H1 (cell line): Measurements from ENCODE around the gene CNOT3. TPM values are rescaled to one million over a fixed set of nuclear protein-coding genes. Genes with fewer than 3 reads are reported as not detected.

Experiments used
- CTCF ChIA-PET: fragments of 300-600 bp; sonication (Branson Sonifier 250); formaldehyde crosslinking; loops from one replicate; lab custom pipeline; 2021; ENCODE audit not compliant: partially characterized antibody; lab: Charles Lee
- POLR2A ChIA-PET: fragments of 300-600 bp; sonication (Branson Sonifier 250); formaldehyde crosslinking; loops from one replicate; lab custom pipeline; 2021; ENCODE audit warnings: inconsistent platforms; ENCODE audit not compliant: partially characterized antibody; lab: Charles Lee
- DNase-seq, 2 experiments: peaks; one replicate each; pipeline versions ENCODE4 v3.0.0 to v3.0.0-alpha.2; 2010 to 2022; ENCODE audit warnings: low spot score in 2 of 2, low read depth in 1 of 2, mixed read lengths in 1 of 2
- FAIRE-seq: peaks from 2 replicates; lab custom pipeline; 2011; peaks lifted over from hg19 to GRCh38; lab: Jason Lieb, UNC
- H2AFZ ChIP-seq: 2 replicates; pipeline ENCODE4 v1.8.1; 2012; ENCODE audit warnings: low read length, inconsistent platforms
- H2AK5ac ChIP-seq: 2 replicates; pipeline ENCODE4 v1.6.1; 2013; ENCODE audit warnings: low read depth, low read length
- H2BK120ac ChIP-seq: replicated peaks from 2 replicates; pipeline ENCODE3; 2013; ENCODE audit warnings: low read depth, low read length, inconsistent platforms
- H2BK12ac ChIP-seq: 2 replicates; pipeline ENCODE4 v1.6.1; 2013; ENCODE audit warnings: low read depth, low read length
- H2BK15ac ChIP-seq: 2 replicates; pipeline ENCODE4 v1.6.1; 2013; ENCODE audit warnings: low read length
- H2BK20ac ChIP-seq: 2 replicates; pipeline ENCODE4 v1.6.1; 2013; ENCODE audit warnings: low read length
- H2BK5ac ChIP-seq: 2 replicates; pipeline ENCODE4 v1.6.1; 2013; ENCODE audit warnings: low read depth, low read length
- H3K14ac ChIP-seq: 2 replicates; pipeline ENCODE4 v1.6.1; 2013; ENCODE audit warnings: inconsistent platforms; ENCODE audit not compliant: insufficient read length
- H3K18ac ChIP-seq: 2 replicates; pipeline ENCODE4 v1.6.1; 2013; ENCODE audit warnings: low read length; ENCODE audit errors: extremely low read depth
- H3K23ac ChIP-seq: 2 replicates; pipeline ENCODE4 v1.6.1; 2013; ENCODE audit warnings: inconsistent platforms; ENCODE audit not compliant: insufficient read length
- H3K23me2 ChIP-seq: 2 replicates; pipeline ENCODE4 v1.6.1; 2013; ENCODE audit warnings: low read depth, low read length
- H3K27ac ChIP-seq: 2 replicates; pipeline ENCODE4 v1.6.1; 2011; ENCODE audit warnings: low read depth, low read length, inconsistent platforms
- H3K27me3 ChIP-seq, 4 experiments: replicated peaks in 1 of 4; 1 replicate in 1 of 4; 2 replicates in 3 of 4; pipeline versions ENCODE4 v1.6.1 to v1.8.1; 2011 to 2013; ENCODE audit warnings: low read length in 3 of 4, mild to moderate bottlenecking in 3 of 4, inconsistent platforms in 2 of 4, mixed read lengths in 2 of 4, moderate library complexity in 1 of 4; ENCODE audit not compliant: control insufficient read depth in 3 of 4, insufficient read depth in 3 of 4; ENCODE audit errors: extremely low read depth in 1 of 4
- H3K36me3 ChIP-seq, 4 experiments: 2 replicates each; pipeline versions ENCODE4 v1.6.1 to v1.8.1; 2011 to 2013; ENCODE audit warnings: mild to moderate bottlenecking in 4 of 4, low read length in 3 of 4, moderate library complexity in 2 of 4, control low read depth in 1 of 4, inconsistent platforms in 1 of 4; ENCODE audit not compliant: insufficient read depth in 4 of 4, control insufficient read depth in 2 of 4
- H3K4ac ChIP-seq: replicated peaks from 2 replicates; pipeline ENCODE3; 2013; ENCODE audit warnings: low read length, low read depth, mixed read lengths, inconsistent platforms; ENCODE audit not compliant: insufficient read length
- H3K4me1 ChIP-seq, 4 experiments: replicated peaks in 1 of 4; 1 replicate in 1 of 4; 2 replicates in 3 of 4; pipeline versions ENCODE4 v1.6.1 to v1.8.1; 2011 to 2013; ENCODE audit warnings: low read length in 3 of 4, inconsistent platforms in 2 of 4, mixed read lengths in 1 of 4; ENCODE audit not compliant: insufficient read depth in 4 of 4, control insufficient read depth in 3 of 4
- H3K4me2 ChIP-seq, 2 experiments: 2 replicates each; pipeline versions ENCODE4 v1.6.1 to v1.8.1; 2011 to 2013; ENCODE audit warnings: low read depth in 2 of 2, low read length in 2 of 2, control low read depth in 1 of 2, inconsistent platforms in 1 of 2, mild to moderate bottlenecking in 1 of 2; ENCODE audit not compliant: insufficient read depth in 1 of 2
- H3K4me3 ChIP-seq, 4 experiments: fragments of 200-600, 300-600 bp in 1 of 4; sonication (generic), shearing (Covaris generic), sonication (Bioruptor Twin) in 1 of 4; 2 replicates each; pipeline versions ENCODE4 v1.5.1 to v1.8.1; 2011 to 2016; ENCODE audit warnings: low read length in 4 of 4, low read depth in 3 of 4, control low read depth in 2 of 4, inconsistent platforms in 2 of 4, mild to moderate bottlenecking in 2 of 4, mixed read lengths in 1 of 4, moderate library complexity in 1 of 4; ENCODE audit not compliant: insufficient read depth in 2 of 4; ENCODE audit errors: extremely low read depth in 1 of 4
- H3K56ac ChIP-seq: replicated peaks from 2 replicates; pipeline ENCODE3; 2013; ENCODE audit warnings: low read depth, mild to moderate bottlenecking, mixed read lengths, low read length, inconsistent platforms; ENCODE audit not compliant: insufficient read length
- H3K79me1 ChIP-seq: 2 replicates; pipeline ENCODE4 v1.6.1; 2013; ENCODE audit warnings: low read depth, low read length, control low read depth
- H3K79me2 ChIP-seq, 2 experiments: 2 replicates each; pipeline versions ENCODE4 v1.6.1 to v1.8.1; 2012 to 2013; ENCODE audit warnings: low read length in 2 of 2, mild to moderate bottlenecking in 2 of 2, inconsistent platforms in 1 of 2; ENCODE audit not compliant: insufficient read depth in 2 of 2, control insufficient read depth in 1 of 2
- H3K9ac ChIP-seq, 4 experiments: replicated peaks in 1 of 4; 1 replicate in 1 of 4; 2 replicates in 3 of 4; pipeline versions ENCODE4 v1.6.1 to v1.8.1; 2011 to 2013; ENCODE audit warnings: low read depth in 3 of 4, low read length in 3 of 4, control low read depth in 2 of 4, mild to moderate bottlenecking in 2 of 4, moderate library complexity in 2 of 4, inconsistent platforms in 1 of 4; ENCODE audit errors: extremely low read depth in 1 of 4
- H3K9me3 ChIP-seq, 2 experiments: 2 replicates each; pipeline versions ENCODE4 v1.6.1 to v1.8.1; 2012 to 2013; ENCODE audit warnings: mild to moderate bottlenecking in 2 of 2, moderate library complexity in 2 of 2, control low read depth in 1 of 2, inconsistent platforms in 1 of 2, low read depth in 1 of 2, low read length in 1 of 2, mixed read lengths in 1 of 2; ENCODE audit not compliant: insufficient read depth in 2 of 2
- H4K20me1 ChIP-seq, 2 experiments: replicated peaks in 1 of 2; 2 replicates each; pipeline versions ENCODE3 to v1.8.1; 2011 to 2013; ENCODE audit warnings: inconsistent platforms in 2 of 2, low read length in 2 of 2, mild to moderate bottlenecking in 1 of 2; ENCODE audit not compliant: insufficient read depth in 2 of 2, control insufficient read depth in 1 of 2
- H4K5ac ChIP-seq: 2 replicates; pipeline ENCODE4 v1.6.1; 2013; ENCODE audit warnings: low read length, low read depth, mixed read lengths, inconsistent platforms; ENCODE audit not compliant: insufficient read length
- H4K8ac ChIP-seq: 2 replicates; pipeline ENCODE4 v1.8.0; 2013; ENCODE audit warnings: mild to moderate bottlenecking, moderate library complexity, low read length, inconsistent platforms; ENCODE audit not compliant: insufficient read depth; ENCODE audit errors: extremely low read depth
- H4K91ac ChIP-seq: replicated peaks from 2 replicates; pipeline ENCODE3; 2013; ENCODE audit warnings: low read length, mixed read lengths, inconsistent platforms; ENCODE audit not compliant: insufficient read length
- POLR2A ChIP-seq, 2 experiments: IDR thresholded peaks; 1 replicate in 1 of 2; 2 replicates in 1 of 2; pipeline ENCODE4 v1.6.1; 2011; ENCODE audit warnings: low read depth in 2 of 2, low read length in 2 of 2, mild to moderate bottlenecking in 2 of 2; ENCODE audit errors: control extremely low read depth in 1 of 2
- POLR2AphosphoS5 ChIP-seq: IDR thresholded peaks from 2 replicates; pipeline ENCODE4 v1.6.1; 2011; ENCODE audit warnings: low read depth, low read length
- TAF7 ChIP-seq: optimal IDR thresholded peaks from 2 replicates; pipeline ENCODE3; 2011; ENCODE audit warnings: low read depth, mild to moderate bottlenecking, inconsistent platforms, low read length, moderate library complexity, borderline replicate concordance
- WGBS, 2 experiments: shearing (Covaris generic) in 1 of 2; methylation state at CpG; one replicate each; pipeline versions ENCODE4 v1.1.6 to v1.1.7; 2013 to 2015; ENCODE audit warnings: low lambda C conversion rate in 2 of 2, mixed read lengths in 2 of 2, inconsistent platforms in 1 of 2, low coverage in 1 of 2, missing lambda C conversion rate in 1 of 2; ENCODE audit not compliant: insufficient replicate concordance in 2 of 2, insufficient coverage in 1 of 2, insufficient read length in 1 of 2; ENCODE audit errors: extremely low coverage in 1 of 2, missing lambda C conversion rate in 1 of 2; 5-methylcytosine and 5-hydroxymethylcytosine counted together
- polyA plus RNA-seq, 7 experiments: library from polyadenylated mRNA; depleted of rRNA in 3 of 7; stranded (reverse) in 5 of 7; unstranded in 2 of 7; fragments of >200 nt in 5 of 7; fragments of 200-250 nt in 2 of 7; gene quantifications; 1 replicate in 5 of 7; 2 replicates in 1 of 7; 4 replicates in 1 of 7; pipeline versions ENCODE4 v1.2.1 to v1.2.3, GENCODE V29; 2011 to 2013; ENCODE audit warnings: missing spikeins in 2 of 7, mixed read lengths in 2 of 7
- total RNA-seq: library from RNA; stranded (reverse); fragmentation: NEBNext Ultra II Directional; extraction: Animal tissue kit (Norgen Biotek cat#: 25700); gene quantifications from 2 replicates; pipeline ENCODE4 v1.2.1, GENCODE V29; 2021
- TF ChIP-seq, protein P1 (sequence below): IDR thresholded peaks from 2 replicates; pipeline ENCODE4 v1.6.1; 2012; ENCODE audit warnings: inconsistent platforms

CNOT3 gene
- total and polyA plus RNA-seq, 2 of the 8 experiments (the other 6 are each of a cell fraction or from before 2014, with no cell fraction given) = 21.2 to 86.4 TPM

DNA sequence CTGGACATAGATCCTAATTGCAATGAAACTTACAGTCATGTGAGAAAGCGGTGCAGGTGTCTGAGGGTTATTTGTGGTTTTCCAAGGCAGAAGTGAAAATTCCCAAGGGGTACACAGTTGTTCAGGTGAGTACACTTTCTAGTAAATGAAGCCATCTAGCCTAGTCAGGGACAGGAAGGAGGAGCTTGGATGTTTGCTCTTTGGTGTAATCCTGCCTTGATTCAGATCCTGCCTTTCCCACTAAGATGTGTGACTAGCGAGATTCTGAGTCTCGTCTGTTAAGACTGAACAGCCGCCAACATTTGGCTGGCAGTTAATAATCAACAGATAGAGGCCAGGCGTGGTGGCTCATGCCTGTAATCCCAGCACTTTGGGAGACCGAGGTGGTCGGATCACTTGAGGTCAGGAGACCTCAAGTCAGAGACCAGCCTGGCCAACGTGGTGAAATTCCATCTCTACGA lies 65.6 kb downstream of the CNOT3 start:
- Histone ChIP-seq H3K4me1 (peaks cover 12 to 25% (median 17%) of the 10 kb centered on the region in 4 experiments), H3K56ac (no peak overlapping the region), H2BK120ac (no peak overlapping the region), H3K27me3 (no peaks in the 10 kb centered on the region), H3K79me2 (peaks cover 32 to 64% of the 10 kb centered on the region in 2 experiments), H4K5ac (no peak overlapping the region), H3K79me1 (peaks cover 20% of the 10 kb centered on the region), H2AK5ac (no peak overlapping the region), H3K27ac (no peak overlapping the region), H3K18ac (no peak overlapping the region), H2BK12ac (no peak overlapping the region), H2BK5ac (no peak overlapping the region), H3K14ac (no peak overlapping the region), H4K91ac (no peak overlapping the region), H3K4me2 (peak overlapping the region; percentile 60 to 90), H3K23me2 (peaks cover 20% of the 10 kb centered on the region), H3K4ac (no peak overlapping the region), H4K8ac (no peak overlapping the region), H3K9ac (peak overlapping the region; percentile 20 to 81 (median 64); a peak in 4 of 7 replicates), H3K23ac (no peak overlapping the region), H2AFZ (no peak overlapping the region), H2BK20ac (no peak overlapping the region), H2BK15ac (no peak overlapping the region), H3K4me3 (peak overlapping the region in 3 of 4 experiments; percentile 7 to 96 (median 81); a peak in 4 of 8 replicates), H3K36me3 (peaks cover 46 to 70% (median 62%) of the 10 kb centered on the region in 4 experiments), H3K9me3 (no peaks in the 10 kb centered on the region), H4K20me1 (peaks cover 55 to 58% of the 10 kb centered on the region in 2 experiments)
- CTCF ChIA-PET = interaction anchor here (0.5 to 2.9 kb wide), 4 partner anchors 30 to 114 kb away, joined by 3 to 7 read pairs (median 4); partner anchors contain the start of gene TMC4
- TF ChIP-seq, protein P1, sequence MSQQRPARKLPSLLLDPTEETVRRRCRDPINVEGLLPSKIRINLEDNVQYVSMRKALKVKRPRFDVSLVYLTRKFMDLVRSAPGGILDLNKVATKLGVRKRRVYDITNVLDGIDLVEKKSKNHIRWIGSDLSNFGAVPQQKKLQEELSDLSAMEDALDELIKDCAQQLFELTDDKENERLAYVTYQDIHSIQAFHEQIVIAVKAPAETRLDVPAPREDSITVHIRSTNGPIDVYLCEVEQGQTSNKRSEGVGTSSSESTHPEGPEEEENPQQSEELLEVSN = no peak
- TF ChIP-seq POLR2AphosphoS5 (peak; percentile 56), POLR2A (IDR thresholded peaks at IDR 0.05; ENCODE audit: control extremely low read depth in 1 of 2, low read depth in 2 of 2, low read length in 2 of 2) (peak in 1 of 2 experiments; percentile 73; a peak in 2 of 3 replicates), TAF7 (peak; percentile 11)
- no peak for FAIRE-seq
- POLR2A ChIA-PET = interaction anchor here (0.8 to 28.7 kb wide), 15 partner anchors 4 to 261 kb away, joined by 3 to 909 read pairs (median 5); partner anchors contain the start of genes LILRB3, MBOAT7, RPS9 and TMC4
- DNase-seq = no peak
- WGBS, 2 experiments = 84% methylated on average over 9 of the region's 9 CpGs; no CpG with 5 or more reads in 1 of the 2 experiments
